BLaER1 treated with 17β-estradiol and CSF1 and Interleukin-3, amounts not matched to agents 10 nM and 100 nM (cell line): ENCODE measurements around the gene TBC1D14.

Source experiments
- H3K27ac ChIP-seq, 11 experiments: shearing (Covaris generic); formaldehyde crosslinking; 2 replicates each; pipeline ENCODE4 v1.8.1; 2022
- H3K27me3 ChIP-seq, 11 experiments: shearing (Covaris generic); formaldehyde crosslinking; 2 replicates each; pipeline ENCODE4 v1.8.1; 2022
- H3K36me3 ChIP-seq, 11 experiments: shearing (Covaris generic); formaldehyde crosslinking; 2 replicates each; pipeline ENCODE4 v1.8.1; 2022
- H3K4me1 ChIP-seq, 10 experiments: shearing (Covaris generic); formaldehyde crosslinking; 2 replicates each; pipeline ENCODE4 v1.8.1; 2022
- H3K4me2 ChIP-seq, 11 experiments: shearing (Covaris generic); formaldehyde crosslinking; 2 replicates each; pipeline ENCODE4 v1.8.1; 2022
- H3K4me3 ChIP-seq, 10 experiments: shearing (Covaris generic); formaldehyde crosslinking; 2 replicates each; pipeline ENCODE4 v1.8.1; 2022
- H3K9ac ChIP-seq, 11 experiments: shearing (Covaris generic); formaldehyde crosslinking; 2 replicates each; pipeline ENCODE4 v1.8.1; 2022
- H3K9me3 ChIP-seq, 11 experiments: shearing (Covaris generic); formaldehyde crosslinking; replicated peaks in 1 of 11; 2 replicates each; pipeline ENCODE4 v1.8.1; 2022
- H4K20me1 ChIP-seq, 11 experiments: shearing (Covaris generic); formaldehyde crosslinking; 2 replicates each; pipeline ENCODE4 v1.8.1; 2022
- Cebpa-rat ChIP-seq, 11 experiments: shearing (Covaris generic); IDR thresholded peaks; 2 replicates each; pipeline ENCODE4 v1.8.1; 2022

Gene TBC1D14

DNA sequence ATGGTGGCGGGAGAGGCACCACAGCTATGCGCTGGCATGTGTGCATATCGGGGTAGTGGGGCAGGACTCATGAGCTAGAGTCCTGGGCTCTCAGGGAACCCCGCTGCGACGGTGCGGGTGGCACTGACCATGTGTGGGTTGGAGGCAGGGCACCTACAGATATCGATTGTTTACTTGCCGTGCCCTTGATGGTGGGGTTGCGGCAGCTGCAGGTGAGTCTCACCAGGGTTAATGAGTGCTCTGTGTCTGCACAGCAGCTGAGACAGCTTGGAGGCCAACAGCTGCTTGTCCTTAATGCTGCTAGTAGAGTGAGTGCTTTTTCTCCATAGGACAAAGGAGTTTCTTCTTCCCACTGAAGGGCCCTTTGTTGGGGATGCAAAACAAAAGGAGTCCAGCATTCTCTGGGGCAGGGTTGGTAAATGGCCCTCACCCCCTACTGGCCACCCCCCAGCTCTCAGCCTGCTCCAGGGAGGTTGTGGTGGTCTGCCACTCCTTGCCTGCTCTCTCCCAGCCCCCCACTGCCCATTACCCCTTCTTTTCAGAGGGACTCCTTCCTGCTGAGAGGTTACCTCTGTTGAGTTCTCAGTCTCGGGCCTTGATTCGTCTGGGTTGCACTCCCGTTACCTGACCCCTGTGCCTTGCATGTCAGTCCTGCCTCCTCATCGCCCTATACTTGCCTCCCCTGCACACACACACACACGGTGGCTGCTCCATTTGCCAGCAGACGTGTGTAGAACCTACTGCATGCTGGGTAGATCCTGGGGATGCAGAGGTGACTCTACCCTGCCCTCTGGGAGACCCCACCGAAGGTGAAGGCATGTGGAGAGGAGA lies 52.8 kb downstream of the TBC1D14 start:
- peaks cover 87 to 100% (median 100%) of the 10 kb centered on the region in 11 experiments for H4K20me1 ChIP-seq
- H3K9me3 ChIP-seq = no peaks in the 10 kb centered on the region
- H3K4me1 ChIP-seq = peaks cover 97 to 100% (median 100%) of the 10 kb centered on the region in 10 experiments
- H3K4me2 ChIP-seq = peak overlapping the region; percentile 68 to 85 (median 75)
- H3K27ac ChIP-seq = peak overlapping the region in 10 of 11 experiments; percentile 1 to 65 (median 50); a peak in 12 of 22 replicates
- H3K9ac ChIP-seq = peak overlapping the region in 8 of 11 experiments; percentile 5 to 57 (median 29); a peak in 9 of 22 replicates
- TF ChIP-seq Cebpa-rat (IDR thresholded peaks at IDR 0.05) = no peak
- peak overlapping the region in 1 of 10 experiments; percentile 29; a peak in 3 of 20 replicates for H3K4me3 ChIP-seq
- peaks cover 21 to 82% (median 53%) of the 10 kb centered on the region in 11 experiments for H3K36me3 ChIP-seq
- no peaks in the 10 kb centered on the region for H3K27me3 ChIP-seq

DNA sequence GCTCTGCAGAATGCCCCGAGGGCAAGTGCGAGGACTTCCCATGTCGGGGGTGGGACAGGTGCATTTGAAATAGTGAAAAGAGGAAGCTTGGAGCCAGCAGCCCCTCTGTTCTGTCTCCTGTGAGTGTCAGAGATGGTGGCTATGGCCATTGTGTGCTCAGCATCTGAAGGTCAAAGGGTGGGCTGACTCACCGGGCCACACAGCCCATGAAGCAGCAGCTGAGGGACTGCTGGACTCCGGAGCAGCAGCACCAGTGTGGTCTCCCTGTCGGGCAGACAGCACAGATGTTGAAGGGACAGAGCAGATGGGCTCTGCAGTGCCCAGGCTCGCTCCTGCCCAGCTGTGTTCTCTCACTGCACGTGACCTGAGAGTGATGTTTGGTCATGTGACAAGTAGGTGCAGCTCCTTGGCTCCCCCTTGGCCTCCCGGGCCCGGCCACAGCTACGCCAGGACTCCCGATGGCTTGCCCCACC lies 53.5 kb downstream of the TBC1D14 start:
- peaks cover 84 to 100% (median 100%) of the 10 kb centered on the region in 11 experiments for H4K20me1 ChIP-seq
- no peaks in the 10 kb centered on the region for H3K9me3 ChIP-seq
- peak overlapping the region; percentile 68 to 85 (median 75) for H3K4me2 ChIP-seq
- no peak for TF ChIP-seq Cebpa-rat (IDR thresholded peaks at IDR 0.05)
- H3K36me3 ChIP-seq = peaks cover 28 to 82% (median 57%) of the 10 kb centered on the region in 11 experiments
- peak overlapping the region in 10 of 11 experiments; percentile 1 to 65 (median 50); a peak in 18 of 22 replicates for H3K27ac ChIP-seq
- H3K4me3 ChIP-seq = peak overlapping the region in 2 of 10 experiments; percentile 4 to 23; a peak in 3 of 20 replicates
- H3K9ac ChIP-seq = peak overlapping the region in 8 of 11 experiments; percentile 5 to 57 (median 29); a peak in 10 of 22 replicates
- H3K27me3 ChIP-seq = no peaks in the 10 kb centered on the region
- peaks cover 97 to 100% (median 100%) of the 10 kb centered on the region in 10 experiments for H3K4me1 ChIP-seq

DNA sequence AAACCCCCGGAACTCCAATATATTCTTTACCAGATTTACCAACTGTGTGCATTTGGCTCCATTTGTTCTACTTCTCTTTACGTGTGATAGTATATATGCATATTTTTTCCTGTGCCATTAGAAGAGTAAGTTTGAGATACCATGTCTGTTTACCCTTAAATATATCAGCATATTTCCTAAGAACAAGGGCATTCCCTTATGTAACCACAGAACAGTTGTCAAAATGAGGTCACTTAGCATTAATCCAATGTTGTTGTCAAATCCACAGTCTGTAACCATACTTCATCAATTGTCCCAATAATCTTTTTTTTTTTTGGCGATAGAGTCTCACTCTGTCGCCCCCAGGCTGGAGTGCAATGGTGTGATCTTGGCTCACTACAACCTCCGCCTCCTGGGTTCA lies 55.2 kb downstream of the TBC1D14 start:
- TF ChIP-seq Cebpa-rat (IDR thresholded peaks at IDR 0.05) = no peak
- H3K4me3 ChIP-seq = peak overlapping the region in 1 of 10 experiments; percentile 2; a peak in 2 of 20 replicates
- H3K9ac ChIP-seq = peak overlapping the region in 4 of 11 experiments; percentile 22 to 55 (median 42); a peak in 3 of 22 replicates
- H3K27ac ChIP-seq = peak overlapping the region in 9 of 11 experiments; percentile 31 to 65 (median 50); a peak in 16 of 22 replicates
- H3K27me3 ChIP-seq = no peaks in the 10 kb centered on the region
- H3K4me2 ChIP-seq = peak overlapping the region; percentile 68 to 85 (median 75)
- H3K36me3 ChIP-seq = peaks cover 37 to 84% (median 69%) of the 10 kb centered on the region in 11 experiments
- H3K4me1 ChIP-seq = peaks cover 98 to 100% (median 100%) of the 10 kb centered on the region in 10 experiments
- H3K9me3 ChIP-seq = no peaks in the 10 kb centered on the region
- H4K20me1 ChIP-seq = peaks cover 68 to 100% (median 100%) of the 10 kb centered on the region in 11 experiments

DNA sequence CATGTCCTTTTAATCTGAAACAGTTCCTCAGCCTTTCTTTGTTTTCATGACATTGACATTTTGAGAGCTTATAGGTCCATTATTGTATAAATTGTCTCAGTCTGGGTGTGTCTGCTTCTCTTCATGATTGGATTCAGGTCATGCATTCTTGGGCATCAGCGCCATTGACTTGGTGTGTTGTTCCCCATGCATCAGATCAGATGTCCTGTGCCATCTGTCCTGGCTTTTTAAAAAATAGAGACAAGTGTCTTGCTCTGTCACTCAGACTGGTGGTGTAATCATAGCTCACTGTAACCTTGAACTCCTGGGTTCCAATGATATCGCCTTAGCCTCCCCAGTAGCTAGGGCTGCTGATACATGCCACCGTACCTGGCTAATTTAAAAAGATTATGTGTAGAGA lies 55.7 kb downstream of the TBC1D14 start:
- Histone ChIP-seq H3K4me2 (peak overlapping the region; percentile 68 to 85 (median 75)), H3K27ac (peak overlapping the region in 6 of 11 experiments; percentile 39 to 65 (median 56); a peak in 9 of 22 replicates), H3K36me3 (peaks cover 38 to 84% (median 71%) of the 10 kb centered on the region in 11 experiments), H3K4me1 (peaks cover 98 to 100% (median 100%) of the 10 kb centered on the region in 10 experiments), H4K20me1 (peaks cover 63 to 100% (median 100%) of the 10 kb centered on the region in 11 experiments), H3K4me3 (no peak overlapping the region), H3K9ac (no peak overlapping the region), H3K27me3 (no peaks in the 10 kb centered on the region), H3K9me3 (no peaks in the 10 kb centered on the region)
- no peak for TF ChIP-seq Cebpa-rat (IDR thresholded peaks at IDR 0.05)

DNA sequence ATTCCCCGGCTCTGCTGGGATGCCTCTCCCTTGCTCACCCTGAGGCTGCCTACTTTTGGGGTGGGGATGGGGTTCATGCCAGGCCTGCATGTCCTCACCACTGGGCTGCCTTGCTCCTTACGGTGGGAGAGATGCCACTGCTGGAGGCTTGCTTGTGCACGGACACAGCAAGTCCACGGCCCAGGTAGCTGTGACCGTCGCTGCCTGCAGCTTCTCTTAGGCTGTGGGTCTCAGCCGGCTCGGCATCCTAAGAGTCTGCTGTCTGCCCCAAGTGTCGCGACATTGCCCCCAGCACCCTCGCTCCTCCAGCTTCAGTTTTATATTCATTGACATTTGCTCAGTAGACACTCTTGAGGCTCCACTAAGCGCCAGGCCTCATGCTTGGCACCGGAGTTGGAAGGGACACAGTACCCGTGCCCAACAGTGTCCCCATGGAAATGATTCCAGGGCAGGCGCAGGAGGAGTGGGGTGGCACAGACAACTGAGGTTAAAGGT lies 58.3 kb downstream of the TBC1D14 start:
- peak overlapping the region in 7 of 11 experiments; percentile 6 to 29 (median 21); a peak in 5 of 22 replicates for H3K9ac ChIP-seq
- no peak for TF ChIP-seq Cebpa-rat (IDR thresholded peaks at IDR 0.05)
- H4K20me1 ChIP-seq = peaks cover 37 to 100% (median 100%) of the 10 kb centered on the region in 11 experiments
- no peaks in the 10 kb centered on the region for H3K27me3 ChIP-seq
- peaks cover 41 to 84% (median 72%) of the 10 kb centered on the region in 11 experiments for H3K36me3 ChIP-seq
- H3K4me2 ChIP-seq = peak overlapping the region; percentile 44 to 87 (median 69)
- H3K9me3 ChIP-seq = no peaks in the 10 kb centered on the region
- no peak overlapping the region for H3K4me3 ChIP-seq
- H3K27ac ChIP-seq = peak overlapping the region in 7 of 11 experiments; percentile 7 to 67 (median 20); a peak in 6 of 22 replicates
- peaks cover 97 to 100% (median 100%) of the 10 kb centered on the region in 10 experiments for H3K4me1 ChIP-seq

DNA sequence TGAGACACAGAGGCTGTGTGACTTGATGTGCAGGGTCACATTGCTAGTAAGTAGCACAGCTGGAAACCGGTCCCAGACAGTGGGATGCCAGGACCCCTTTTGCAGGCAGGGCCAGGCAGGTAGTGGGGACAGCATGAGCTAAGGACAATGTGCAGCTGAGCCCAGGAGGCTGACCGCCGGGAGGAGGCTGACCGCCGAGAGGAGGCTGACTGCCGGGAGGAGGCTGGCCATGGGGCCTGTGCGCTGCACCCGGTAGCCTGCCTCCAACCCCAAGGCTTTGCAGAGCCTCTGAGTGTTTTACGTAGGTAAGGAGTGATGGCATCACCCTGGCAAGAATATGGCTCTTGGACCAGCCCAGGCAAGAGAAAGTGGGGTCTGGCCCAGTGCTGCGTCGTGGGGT lies 58.9 kb downstream of the TBC1D14 start:
- Histone ChIP-seq H3K4me3 (no peak overlapping the region), H3K27ac (peak overlapping the region in 8 of 11 experiments; percentile 3 to 67 (median 13); a peak in 9 of 22 replicates), H3K36me3 (peaks cover 46 to 85% (median 73%) of the 10 kb centered on the region in 11 experiments), H3K4me2 (peak overlapping the region; percentile 24 to 87 (median 69); a peak in 21 of 22 replicates), H3K4me1 (peaks cover 91 to 100% (median 99%) of the 10 kb centered on the region in 10 experiments), H3K27me3 (no peaks in the 10 kb centered on the region), H3K9ac (peak overlapping the region in 3 of 11 experiments; percentile 6 to 20 (median 10); a peak in 4 of 22 replicates), H3K9me3 (no peaks in the 10 kb centered on the region), H4K20me1 (peaks cover 31 to 100% (median 100%) of the 10 kb centered on the region in 11 experiments)
- no peak for TF ChIP-seq Cebpa-rat (IDR thresholded peaks at IDR 0.05)

GRCh38 chr4:6969826-6970800 lies 60.5 kb downstream of the TBC1D14 start:
- Histone ChIP-seq H4K20me1 (peaks cover 22 to 100% (median 100%) of the 10 kb centered on the region in 11 experiments), H3K9ac (peak overlapping the region in 10 of 11 experiments; percentile 4 to 56 (median 37); a peak in 11 of 22 replicates), H3K4me1 (peaks cover 80 to 100% (median 98%) of the 10 kb centered on the region in 10 experiments), H3K4me2 (peak overlapping the region; percentile 63 to 87 (median 74)), H3K9me3 (no peaks in the 10 kb centered on the region), H3K4me3 (peak overlapping the region in 4 of 10 experiments; percentile 0 to 26 (median 24); a peak in 2 of 20 replicates), H3K27ac (peak overlapping the region in 10 of 11 experiments; percentile 29 to 72 (median 58); a peak in 18 of 22 replicates), H3K36me3 (peaks cover 49 to 96% (median 79%) of the 10 kb centered on the region in 11 experiments), H3K27me3 (no peaks in the 10 kb centered on the region)
- no peak for TF ChIP-seq Cebpa-rat (IDR thresholded peaks at IDR 0.05)
